HPDE6-E6E7 (cell line): ENCODE results near the gene MET.
A peak's percentile ranks its signal among the peaks of the same experiment; 100 is the strongest.

Experiments used
- DNase-seq: peaks from one replicate; pipeline ENCODE4 v3.0.0; 2011; ENCODE audit warnings: missing footprints; ENCODE audit errors: extremely low spot score

MET gene

DNA sequence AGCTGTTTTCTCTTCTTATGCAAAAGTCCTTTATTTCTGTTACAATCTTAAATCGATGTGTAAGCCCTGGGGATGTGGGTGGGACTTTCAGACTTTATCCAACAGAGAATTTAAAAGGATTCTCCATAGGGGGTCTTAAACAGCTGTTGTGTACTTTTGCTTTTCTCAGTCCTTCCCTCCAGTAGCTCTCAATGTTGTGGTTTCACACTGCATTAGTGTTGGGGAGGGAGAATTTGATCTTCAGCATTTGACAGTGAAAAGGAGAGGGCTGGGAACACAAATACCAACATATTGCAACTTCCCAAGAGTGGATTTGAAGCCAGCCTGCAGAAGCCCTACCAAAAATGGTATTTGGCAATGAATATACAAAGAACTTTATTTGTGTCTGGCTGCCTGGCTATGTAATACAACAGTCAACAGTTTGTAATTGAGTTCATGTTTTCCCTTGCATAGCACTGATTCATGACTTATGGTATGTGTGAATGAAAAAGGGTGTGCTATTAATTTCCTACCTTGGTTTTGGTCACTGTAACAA is 110.2 kb downstream of the MET start:
- no peak for DNase-seq

DNA sequence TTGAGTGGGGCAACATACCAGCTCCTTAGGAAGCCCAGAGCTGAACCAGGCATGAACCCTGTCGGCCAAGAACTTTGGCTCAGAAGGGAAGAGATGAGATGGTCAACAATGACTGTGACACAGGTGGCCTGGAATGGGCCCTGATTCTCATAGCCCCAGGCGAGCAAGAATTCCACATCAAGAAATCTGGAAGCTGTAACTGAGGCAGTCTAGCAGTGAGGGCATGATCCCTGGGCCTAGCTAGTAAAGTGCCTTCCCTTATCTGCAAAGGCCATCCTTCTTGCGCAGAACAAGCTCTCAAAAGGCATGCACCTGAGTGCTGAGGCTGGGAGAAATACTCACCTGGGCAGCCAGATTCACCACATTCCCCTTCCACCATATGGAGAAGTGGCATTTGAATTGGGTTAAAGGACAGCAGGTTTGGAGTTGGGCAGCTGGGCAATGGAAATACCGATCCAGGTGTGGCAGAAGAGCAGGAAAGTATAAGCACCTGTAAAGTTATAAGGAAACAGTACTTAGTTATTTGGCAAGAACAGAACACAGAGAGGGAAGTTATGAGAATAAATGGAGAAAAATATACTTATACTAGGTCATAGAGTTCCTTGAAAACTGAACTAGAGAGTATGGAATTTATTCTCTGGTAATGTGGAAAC is 111.8 kb downstream of the MET start:
- DNase-seq = no peak

DNA sequence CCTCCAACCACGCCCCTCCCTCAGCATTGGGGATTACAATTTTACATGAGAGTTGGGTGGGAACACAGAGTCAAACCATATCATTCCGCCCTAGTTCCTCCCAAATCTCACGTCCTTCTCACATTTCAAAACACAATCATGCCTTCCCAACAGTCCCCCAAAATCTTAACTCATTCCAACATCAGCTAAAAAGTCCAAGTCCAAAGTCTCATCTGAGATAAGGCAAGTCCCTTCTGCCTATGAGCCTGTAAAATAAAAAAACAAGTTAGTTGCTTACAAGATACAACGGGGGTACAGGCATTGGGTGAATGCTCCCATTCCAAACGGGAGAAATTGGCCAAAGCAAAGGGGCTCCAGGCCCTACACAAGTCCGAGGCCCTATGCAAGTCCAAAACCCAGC is 112.7 kb downstream of the MET start:
- no peak for DNase-seq

DNA sequence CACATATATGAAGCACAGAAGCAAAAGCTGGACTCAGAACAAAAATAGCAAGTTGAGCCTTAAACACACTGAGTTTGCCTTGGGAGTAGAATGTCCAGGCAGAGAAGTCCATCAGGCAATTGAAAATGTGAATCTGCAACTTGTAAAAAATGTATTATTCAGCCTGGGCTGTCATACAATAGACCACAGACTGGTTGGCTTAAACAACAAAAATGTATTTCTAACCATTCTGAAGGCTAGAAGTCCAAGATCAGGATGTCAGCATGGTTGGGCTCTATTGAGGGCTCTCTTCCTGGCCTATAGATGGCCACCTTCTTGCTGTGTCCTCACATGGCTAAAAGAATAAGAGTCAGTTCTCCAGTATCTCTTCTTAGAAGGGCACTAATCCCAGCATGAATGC is 113.8 kb downstream of the MET start:
- no peak for DNase-seq

DNA sequence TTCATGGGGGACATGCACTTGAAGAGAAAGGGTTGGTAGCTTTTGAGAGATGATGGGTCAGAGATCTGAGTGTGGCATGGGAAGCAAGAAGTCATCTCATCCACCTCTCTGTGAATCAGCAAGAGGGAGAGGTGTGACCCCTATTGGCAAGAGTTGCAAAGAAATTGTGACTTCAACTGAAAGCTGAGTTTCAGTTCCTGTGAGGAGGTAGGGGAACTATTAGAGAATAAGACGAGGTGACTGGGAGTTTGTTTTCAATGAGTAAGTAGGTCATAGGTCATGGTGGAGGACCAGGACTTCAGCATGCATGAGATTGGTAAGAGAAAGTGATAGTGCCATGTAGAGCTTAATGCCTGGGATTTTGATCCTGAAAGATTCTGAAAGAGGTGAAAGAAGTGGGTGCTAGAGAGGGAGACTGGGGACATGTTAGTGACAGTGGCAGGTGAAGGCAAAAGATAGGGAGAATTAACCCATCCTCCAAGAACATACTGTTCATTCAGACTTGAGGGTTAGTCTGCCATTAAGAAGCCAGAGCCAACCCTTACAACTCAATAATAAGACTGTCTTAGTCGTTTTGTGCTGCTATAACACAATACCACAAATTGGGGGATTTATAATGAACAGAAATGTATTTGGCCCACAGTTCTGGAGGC is 114.9 kb downstream of the MET start:
- no peak for DNase-seq

DNA sequence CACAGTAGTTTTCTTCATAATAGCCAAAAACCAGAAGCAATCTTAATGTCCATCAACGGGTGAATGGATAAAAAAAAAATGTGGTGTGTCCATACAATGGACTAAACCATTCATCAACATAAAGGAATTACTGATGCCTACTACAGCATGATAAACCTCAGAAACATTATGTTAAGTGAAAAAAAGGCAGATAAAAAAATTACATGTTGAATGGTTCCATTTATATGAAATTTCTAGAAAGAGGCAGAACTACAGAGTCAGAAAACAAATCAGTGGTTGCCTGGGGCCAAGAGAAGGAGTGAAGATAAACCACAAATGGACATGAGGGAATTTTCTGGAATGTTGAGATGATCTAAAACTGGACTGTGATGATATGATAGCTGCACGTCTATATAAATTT is 115.9 kb downstream of the MET start:
- DNase-seq = no peak

DNA sequence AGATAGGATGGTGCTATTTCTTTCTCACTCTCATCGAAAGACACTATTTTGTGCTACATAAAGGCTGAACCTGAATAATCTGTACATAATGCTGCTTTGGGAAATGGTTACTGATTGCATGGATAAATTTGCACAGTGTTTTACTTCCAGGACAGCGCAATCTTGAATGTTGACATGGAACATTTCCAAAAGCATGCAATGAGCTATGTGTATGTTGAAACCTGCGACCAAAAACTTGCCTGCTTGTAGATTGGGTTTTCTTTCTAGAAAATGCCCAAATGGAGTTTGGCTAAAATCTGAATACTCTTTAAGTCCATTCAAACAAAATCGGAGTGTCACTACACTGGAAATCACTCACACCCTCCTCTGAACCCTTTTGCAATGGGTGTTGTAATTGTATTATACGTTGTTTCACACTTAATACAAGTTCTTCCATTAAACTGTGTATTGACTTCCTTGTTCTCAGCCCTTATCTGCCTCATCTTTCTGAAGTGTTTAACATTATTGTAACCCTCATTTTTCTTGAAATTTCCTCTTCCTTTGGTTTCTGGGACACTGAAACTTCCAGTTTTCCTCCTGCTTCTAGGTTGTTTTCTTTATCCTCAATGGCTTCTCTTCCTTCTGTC is 116.7 kb downstream of the MET start:
- no peak for DNase-seq

DNA sequence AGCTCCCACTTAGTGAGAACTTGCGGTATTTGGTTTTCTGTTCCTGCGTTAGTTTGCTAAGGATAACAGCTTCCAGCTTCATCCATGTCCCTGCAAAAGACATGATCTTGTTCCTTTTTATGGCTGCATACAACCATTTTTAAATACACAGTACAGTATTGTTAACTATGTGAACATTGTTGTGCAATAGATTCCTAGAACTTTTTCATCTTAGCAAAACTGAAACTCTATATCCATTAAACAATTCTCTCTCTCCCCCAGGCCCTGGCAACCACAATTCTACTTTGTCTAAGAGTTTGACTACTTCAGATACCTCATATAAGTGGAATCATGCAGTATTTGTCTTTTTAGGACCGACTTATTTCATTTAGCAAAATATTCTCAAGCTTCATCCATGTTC is 118.0 kb downstream of the MET start:
- DNase-seq = no peak

DNA sequence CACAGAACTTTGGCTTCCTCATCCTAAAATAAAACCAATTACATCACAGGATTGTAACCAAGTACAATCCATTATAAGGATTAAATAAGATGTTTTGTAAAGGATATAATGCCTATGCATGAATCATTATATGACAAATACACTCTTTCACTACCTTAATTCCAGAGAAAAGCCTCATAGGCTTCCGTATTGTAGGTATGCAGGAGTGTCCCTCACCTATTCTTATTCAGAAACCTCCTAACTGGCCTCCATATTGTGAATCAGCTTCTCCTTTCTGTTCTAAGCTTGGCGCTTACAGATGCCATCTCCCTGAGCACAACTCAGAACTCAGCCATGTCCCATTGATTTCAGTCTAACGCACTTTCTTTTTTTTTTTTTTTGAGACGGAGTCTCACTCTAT is 120.8 kb downstream of the MET start:
- no peak for DNase-seq

DNA sequence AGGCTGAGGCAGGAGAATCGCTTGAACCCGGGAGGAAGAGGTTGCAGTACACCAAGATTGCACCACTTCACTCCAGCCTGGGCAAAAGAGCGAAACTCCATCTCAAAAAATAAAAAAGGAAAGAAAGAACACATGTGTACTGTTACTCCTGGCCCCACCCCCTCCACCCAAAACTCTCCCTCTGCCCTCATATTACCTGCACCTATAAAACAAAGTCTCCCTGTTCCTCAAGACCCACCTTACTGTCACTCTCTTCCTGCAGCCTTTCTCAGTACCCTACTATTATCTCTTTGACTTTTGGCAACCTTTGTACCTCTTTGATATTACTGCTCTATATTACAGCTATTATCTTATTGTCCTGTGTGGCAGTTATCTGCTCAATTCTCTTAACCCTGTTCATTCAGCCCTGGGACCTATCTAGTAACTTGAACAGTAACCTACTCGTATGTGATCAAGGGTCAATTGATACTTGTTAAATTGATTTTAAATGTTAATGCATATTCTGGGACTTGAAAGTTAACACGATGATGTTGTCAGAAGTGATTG is 121.9 kb downstream of the MET start:
- no peak for DNase-seq

DNA sequence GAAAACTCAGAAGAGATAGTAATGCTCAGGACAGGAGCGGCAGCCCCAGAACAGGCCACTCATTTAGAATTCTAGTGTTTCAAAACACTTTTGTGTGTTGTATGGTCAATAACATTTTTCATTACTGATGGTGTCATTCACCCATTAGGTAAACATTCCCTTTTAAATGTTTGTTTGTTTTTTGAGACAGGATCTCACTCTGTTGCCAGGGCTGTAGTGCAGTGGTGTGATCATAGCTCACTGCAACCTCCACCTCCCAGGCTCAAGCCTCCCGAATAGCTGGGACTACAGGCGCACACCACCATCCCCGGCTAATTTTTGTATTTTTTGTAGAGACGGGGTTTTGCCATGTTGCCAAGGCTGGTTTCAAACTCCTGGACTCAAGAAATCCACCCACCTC is 124.5 kb downstream of the MET start:
- no peak for DNase-seq

DNA sequence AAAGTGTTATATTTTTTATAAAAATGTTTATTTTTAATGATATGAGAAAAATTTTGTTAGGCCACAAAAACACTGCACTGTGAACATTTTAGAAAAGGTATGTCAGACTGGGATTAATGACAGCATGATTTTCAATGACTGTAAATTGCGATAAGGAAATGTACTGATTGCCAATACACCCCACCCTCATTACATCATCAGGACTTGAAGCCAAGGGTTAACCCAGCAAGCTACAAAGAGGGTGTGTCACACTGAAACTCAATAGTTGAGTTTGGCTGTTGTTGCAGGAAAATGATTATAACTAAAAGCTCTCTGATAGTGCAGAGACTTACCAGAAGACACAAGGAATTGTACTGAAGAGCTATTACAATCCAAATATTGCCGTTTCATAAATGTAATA is 125.6 kb downstream of the MET start:
- DNase-seq = no peak

DNA sequence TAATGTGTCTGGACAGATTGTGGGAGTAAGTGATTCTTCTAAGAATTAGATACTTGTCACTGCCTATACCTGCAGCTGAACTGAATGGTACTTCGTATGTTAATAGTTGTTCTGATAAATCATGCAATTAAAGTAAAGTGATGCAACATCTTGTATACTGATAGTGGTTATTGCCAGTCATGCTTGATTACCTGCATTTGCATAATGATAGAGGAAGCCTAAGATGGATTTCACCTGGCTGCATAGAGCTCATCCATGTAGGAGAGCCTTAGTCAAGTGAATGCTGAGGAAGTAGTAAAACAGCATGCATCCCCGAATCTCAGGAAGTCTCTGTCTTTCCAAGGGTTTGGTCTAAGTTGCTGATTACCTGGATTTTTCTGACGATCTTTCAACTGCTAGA is 126.2 kb downstream of the MET start:
- DNase-seq = no peak

DNA sequence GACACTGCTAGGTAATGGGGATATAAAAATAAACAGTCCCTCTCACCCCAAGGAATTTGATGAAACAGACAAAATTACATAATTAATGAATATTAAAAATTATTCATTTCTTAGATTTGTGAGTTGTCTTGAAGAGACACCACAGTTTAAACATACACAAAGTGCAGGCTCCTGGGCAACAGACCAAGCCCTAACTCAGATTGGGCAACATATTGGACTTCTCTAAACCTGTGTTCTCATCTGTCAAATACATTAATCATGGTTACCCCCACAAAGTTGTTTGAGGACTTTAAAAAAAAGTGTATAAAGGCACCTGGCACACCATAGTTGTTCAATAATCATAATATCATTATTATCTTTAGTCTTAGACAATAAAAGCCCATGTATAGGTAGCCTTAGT is 127.9 kb downstream of the MET start:
- no peak for DNase-seq

DNA sequence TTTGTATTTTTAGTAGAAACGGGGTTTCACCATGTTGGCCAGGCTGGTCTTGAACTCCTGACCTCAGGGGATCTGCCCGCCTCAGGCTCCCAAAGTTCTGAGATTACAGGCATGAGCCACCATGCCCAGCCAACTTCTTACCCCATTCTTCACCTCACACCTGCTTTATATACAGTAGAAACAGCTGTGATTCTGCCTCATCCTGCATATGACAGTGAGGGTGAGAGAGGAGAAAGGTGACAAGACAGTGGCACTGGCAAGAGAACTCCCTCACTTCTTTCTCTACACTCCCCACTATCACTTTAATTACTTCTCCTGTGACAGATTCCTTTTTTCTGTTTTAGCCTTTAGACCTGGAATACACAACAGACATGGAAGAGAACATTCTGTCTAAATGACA is 128.6 kb downstream of the MET start:
- DNase-seq = no peak

DNA sequence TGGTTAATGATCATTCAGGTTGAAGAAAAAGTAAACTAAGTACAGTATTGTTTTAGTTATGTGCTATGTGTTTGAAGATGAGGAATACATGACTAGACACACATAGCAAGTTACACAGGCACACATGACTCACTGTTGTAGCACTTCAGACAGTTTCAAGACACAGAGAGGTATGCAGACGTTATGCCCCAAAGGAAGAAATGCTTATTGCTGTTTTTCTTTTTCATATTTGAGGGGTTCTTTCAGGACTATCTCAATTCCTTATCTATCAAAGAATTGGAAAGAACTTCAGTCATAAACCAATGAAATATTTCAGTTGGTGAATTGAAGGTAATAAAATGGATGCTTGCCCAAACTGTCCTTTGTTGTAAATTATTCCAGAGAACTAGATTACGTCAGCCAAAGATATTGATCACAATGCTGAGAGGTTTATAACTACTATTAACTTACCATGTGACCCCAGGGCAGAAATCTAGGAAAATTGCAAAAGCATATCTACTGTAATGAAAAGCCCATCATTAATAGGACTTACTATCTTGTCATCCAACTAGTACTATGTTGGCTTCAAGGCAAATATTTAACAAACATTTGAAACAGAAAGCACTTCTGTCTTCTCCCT is 129.2 kb downstream of the MET start:
- DNase-seq = peak; percentile 69

DNA sequence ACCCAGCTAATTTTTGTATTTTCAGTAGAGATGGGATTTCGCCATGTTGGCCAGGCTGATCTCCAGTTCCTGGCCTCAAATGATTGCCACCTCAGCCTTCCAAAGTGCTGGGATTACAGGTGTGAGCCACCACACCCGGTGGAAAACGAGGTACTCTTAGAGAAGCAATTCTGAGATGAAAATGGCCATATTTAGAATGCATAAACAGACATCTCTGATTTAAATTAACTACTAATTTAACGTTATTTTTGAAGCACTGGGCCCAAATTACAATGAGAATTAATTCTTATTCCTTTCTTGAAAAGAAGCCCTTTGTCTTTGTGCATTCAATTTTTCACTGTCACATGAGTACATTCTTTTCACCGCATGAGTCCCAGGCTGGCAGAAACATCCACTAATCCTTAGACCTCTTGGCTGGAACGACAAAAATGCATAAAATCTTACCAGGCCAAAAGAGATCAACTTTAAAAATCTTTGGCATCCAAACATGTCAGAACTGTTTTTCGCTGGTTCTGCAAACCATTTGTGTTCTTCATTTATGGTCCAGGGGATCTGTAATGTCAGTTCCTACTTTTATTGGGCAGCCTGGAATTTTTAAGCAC is 130.2 kb downstream of the MET start:
- DNase-seq = no peak

DNA sequence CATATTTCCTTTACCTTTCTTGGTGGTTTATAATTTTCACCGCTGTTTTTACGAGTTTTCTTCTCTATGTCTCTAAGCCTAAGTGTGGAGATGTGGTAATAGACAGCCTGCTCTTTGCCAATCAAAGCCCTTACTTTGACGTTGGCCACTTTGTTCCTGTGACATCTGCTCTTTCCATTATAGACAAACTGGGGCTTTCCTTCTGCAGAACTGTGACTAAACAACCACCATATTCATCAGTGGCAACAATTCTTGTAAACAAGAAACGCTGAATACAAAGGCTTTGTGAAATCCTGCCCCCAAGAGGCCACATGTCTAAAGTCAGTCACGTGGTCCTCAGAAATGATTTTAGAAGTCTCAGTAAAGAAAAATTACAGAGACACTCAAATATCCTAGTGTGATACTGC is 130.8 kb downstream of the MET start:
- DNase-seq = no peak

DNA sequence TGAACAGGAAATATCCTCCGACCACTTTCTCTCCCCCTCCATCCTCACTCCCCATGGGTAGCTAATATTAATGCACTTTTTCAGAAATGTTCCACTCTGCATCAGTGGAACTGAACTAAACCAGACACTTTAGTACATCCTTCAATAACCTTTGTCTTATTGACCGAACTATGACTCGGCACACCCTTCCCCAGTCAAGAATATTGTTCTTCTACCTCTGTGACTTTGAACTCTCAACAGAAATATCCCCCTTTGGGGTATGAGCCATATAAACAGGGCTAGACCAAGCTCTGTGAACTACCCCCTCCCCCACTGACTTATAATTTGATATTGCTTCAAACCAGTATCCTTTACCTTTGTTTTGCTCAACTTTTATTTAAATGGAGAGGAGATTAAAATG is 132.5 kb downstream of the MET start:
- DNase-seq = no peak

DNA sequence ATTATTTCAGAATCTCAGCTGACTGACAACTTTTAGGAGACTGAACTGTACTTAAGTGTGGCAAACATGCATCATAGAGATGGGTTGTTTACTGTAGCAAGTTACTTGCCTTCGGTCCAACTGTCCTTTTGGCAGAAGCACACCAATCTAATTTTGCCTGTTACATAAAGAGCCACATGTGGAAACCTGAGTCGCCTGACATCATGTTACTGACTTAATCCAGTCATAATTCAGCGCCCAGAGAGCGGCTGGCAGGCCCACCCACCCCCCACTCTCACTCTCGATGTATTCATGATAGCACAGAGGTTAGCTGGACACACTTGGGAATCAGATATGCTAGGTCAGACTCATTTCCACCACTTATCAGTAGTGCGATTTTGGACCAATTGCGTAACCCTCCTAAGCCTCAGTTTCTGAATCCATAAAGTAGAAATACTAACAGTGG is 133.1 kb downstream of the MET start:
- no peak for DNase-seq

DNA sequence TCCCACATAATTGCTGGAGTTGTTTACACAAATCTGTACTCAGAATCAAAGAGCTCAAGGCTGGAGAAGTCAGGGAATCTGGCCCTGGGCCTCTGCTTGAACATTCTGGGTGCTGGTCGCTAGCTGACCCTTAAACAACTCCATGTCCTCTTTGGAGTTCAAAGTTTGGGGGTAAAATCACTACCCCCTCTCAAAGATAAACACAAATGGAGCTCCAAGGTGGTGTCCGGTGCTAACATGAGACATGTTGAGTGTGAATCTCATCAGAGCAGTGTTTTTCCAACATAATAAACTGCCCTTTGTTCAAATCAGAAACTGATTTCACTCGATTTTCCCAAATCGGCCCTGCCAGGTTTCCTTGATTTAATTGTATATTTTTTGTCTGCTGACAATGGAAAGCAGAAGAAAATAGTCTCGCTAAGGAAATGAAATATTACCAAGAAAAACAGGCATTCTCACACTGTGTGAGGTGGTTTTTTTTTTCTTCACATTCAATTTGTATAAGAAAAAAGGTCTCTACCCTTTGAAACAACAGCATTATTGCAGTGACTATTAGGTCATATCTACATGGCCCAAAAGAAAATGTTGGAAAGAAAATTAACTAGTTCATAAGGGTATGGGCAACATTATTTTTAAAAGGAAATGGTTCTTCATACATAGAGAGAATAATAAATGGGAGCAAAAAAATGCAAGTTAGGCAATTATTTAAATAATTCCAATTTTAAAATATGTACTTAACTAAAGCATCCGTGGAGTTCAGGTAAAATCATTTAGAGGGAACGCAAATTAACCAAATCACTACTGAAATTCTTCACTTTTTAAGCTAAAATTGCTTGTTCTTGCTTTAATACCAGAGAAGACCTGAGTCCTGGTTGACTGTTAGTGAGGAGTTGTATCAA is 134.3 kb downstream of the MET start:
- DNase-seq = no peak
